Type B pancreatic cell (in vitro differentiated cells): ENCODE data around the gene ZPLD1. TPM values are rescaled to one million over a fixed set of nuclear protein-coding genes. Genes with fewer than 3 reads are reported as not detected.

Experiments used
- DNase-seq: peaks from one replicate; pipeline ENCODE4 v3.0.0; 2021; ENCODE audit warnings: mixed read lengths; ENCODE audit not compliant: unreplicated experiment; ENCODE audit errors: extremely low spot score
- H3K27ac Mint-ChIP-seq: 2 replicates; pipeline ENCODE4 v1.8.0; 2021; ENCODE audit warnings: mild to moderate bottlenecking, mixed read lengths
- H3K27me3 Mint-ChIP-seq: 2 replicates; pipeline ENCODE4 v1.8.0; 2021; ENCODE audit warnings: mixed read lengths
- H3K36me3 Mint-ChIP-seq: 2 replicates; pipeline ENCODE4 v1.8.0; 2021; ENCODE audit warnings: mixed read lengths
- H3K4me1 Mint-ChIP-seq: one replicate; pipeline ENCODE4 v1.8.0; 2021; ENCODE audit warnings: mixed read lengths; ENCODE audit not compliant: unreplicated experiment
- H3K4me3 Mint-ChIP-seq: 2 replicates; pipeline ENCODE4 v1.8.0; 2021; ENCODE audit warnings: mild to moderate bottlenecking, mixed read lengths
- H3K9me3 Mint-ChIP-seq: 2 replicates; pipeline ENCODE4 v1.8.0; 2021; ENCODE audit warnings: mixed read lengths
- CTCF ChIP-seq: fragments of 200-600 bp; sonication (generic); conservative IDR thresholded peaks from 2 replicates; pipeline ENCODE4 v1.5.0; 2021; ENCODE audit warnings: antibody characterized with exemption, mild to moderate bottlenecking
- total RNA-seq: library from RNA; stranded (reverse); gene quantifications from 2 replicates; pipeline ENCODE4 v1.2.1, GENCODE V29; 2021; ENCODE audit warnings: low replicate concordance

The ZPLD1 gene
- total RNA-seq, 1 donor from 2014 or later, result 1.5 TPM

DNA sequence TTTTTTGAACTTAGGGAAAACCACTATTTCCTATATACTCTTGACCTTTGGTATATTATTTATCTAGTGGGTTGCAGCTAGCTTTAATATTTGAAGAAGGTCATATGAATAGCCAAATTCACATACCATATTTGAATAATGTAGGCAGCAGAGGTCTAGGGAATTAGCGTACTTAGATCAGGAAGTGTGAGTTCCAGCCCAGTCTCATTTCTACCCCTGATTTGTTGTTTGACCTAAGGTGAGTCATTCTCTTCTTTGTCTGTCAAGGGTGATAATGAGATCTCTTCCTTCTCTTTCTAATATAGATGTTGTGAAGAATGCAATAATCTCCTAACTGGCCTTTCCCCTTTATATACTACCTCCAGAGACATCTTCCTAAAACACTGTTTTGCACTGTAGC, 36.6 kb upstream of the ZPLD1 start:
- Mint-ChIP-seq H3K4me3 (no peak overlapping the region), H3K4me1 (no peaks in the 10 kb centered on the region), H3K27me3 (no peaks in the 10 kb centered on the region), H3K27ac (no peak overlapping the region), H3K36me3 (no peaks in the 10 kb centered on the region), H3K9me3 (no peaks in the 10 kb centered on the region)
- TF ChIP-seq CTCF, result no peak
- no peak for DNase-seq

- no peaks in the 10 kb centered on the region for H3K27me3 Mint-ChIP-seq
- no peaks in the 10 kb centered on the region for H3K9me3 Mint-ChIP-seq
- H3K4me1 Mint-ChIP-seq, result no peaks in the 10 kb centered on the region
- H3K4me3 Mint-ChIP-seq, result no peak overlapping the region
- DNase-seq, result no peak
- no peaks in the 10 kb centered on the region for H3K36me3 Mint-ChIP-seq
- no peak for TF ChIP-seq CTCF
- H3K27ac Mint-ChIP-seq, result no peak overlapping the region
Measured at GRCh38 chr3:102398666-102399065, 36.1 kb upstream of the ZPLD1 start.

DNA sequence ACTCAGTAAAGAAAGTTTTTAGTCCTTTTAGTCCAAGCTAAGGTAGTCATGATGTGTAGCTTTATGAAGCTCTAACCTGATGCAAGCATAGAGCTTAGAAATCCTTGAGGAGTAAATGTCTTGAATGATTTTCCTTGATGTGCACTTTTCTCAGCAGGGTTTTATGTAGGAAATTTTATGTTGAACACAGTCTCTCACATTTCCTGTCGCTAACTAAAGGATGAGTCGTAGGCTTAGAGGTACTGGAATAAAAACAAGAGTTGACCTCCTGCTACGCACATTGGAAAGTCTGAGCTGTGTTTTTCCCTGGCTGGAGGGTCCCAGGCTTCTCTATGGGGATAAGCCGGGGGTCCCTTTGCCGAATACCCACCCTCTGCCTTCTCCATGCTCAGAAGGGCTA, 34.7 kb upstream of the ZPLD1 start:
- H3K27ac Mint-ChIP-seq, result no peak overlapping the region
- DNase-seq, result no peak
- no peak for TF ChIP-seq CTCF
- no peaks in the 10 kb centered on the region for H3K9me3 Mint-ChIP-seq
- H3K36me3 Mint-ChIP-seq, result no peaks in the 10 kb centered on the region
- no peaks in the 10 kb centered on the region for H3K4me1 Mint-ChIP-seq
- H3K27me3 Mint-ChIP-seq, result no peaks in the 10 kb centered on the region
- H3K4me3 Mint-ChIP-seq, result no peak overlapping the region

DNA sequence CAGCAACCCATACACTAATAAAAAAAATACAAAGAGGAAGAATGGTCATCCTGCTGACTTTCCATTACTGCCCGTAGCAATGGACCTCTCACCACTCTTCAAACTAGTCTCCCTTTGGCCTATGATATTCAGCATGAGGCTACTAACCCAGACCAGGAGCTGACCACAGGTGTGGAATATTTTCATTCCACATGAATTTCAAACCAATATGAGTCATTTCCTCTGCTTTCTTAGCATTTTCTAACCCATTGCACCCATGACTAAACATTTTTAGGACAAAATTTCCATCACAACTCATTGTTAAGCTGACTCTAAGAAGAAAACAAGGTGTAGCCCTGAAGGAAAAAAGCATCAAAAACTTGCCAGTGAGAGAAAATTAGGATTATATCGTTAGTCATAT, 34.0 kb upstream of the ZPLD1 start:
- Mint-ChIP-seq H3K27ac (no peak overlapping the region), H3K36me3 (no peaks in the 10 kb centered on the region), H3K27me3 (no peaks in the 10 kb centered on the region), H3K4me1 (no peaks in the 10 kb centered on the region), H3K9me3 (no peaks in the 10 kb centered on the region), H3K4me3 (no peak overlapping the region)
- TF ChIP-seq CTCF, result no peak
- no peak for DNase-seq

- DNase-seq, result no peak
- Mint-ChIP-seq H3K4me1 (no peaks in the 10 kb centered on the region), H3K9me3 (no peaks in the 10 kb centered on the region), H3K27ac (no peak overlapping the region), H3K27me3 (no peaks in the 10 kb centered on the region), H3K4me3 (no peak overlapping the region), H3K36me3 (no peaks in the 10 kb centered on the region)
- no peak for TF ChIP-seq CTCF
Measured at GRCh38 chr3:102410616-102411015, 24.2 kb upstream of the ZPLD1 start.

GRCh38 chr3:102415553-102415952, 19.3 kb upstream of the ZPLD1 start:
- H3K27ac Mint-ChIP-seq, result no peak overlapping the region
- no peaks in the 10 kb centered on the region for H3K9me3 Mint-ChIP-seq
- no peaks in the 10 kb centered on the region for H3K36me3 Mint-ChIP-seq
- DNase-seq, result no peak
- H3K4me1 Mint-ChIP-seq, result no peaks in the 10 kb centered on the region
- H3K4me3 Mint-ChIP-seq, result no peak overlapping the region
- no peaks in the 10 kb centered on the region for H3K27me3 Mint-ChIP-seq
- TF ChIP-seq CTCF, result no peak
